ENCODE measurements around the gene SLC66A2.

Gene SLC66A2

DNA sequence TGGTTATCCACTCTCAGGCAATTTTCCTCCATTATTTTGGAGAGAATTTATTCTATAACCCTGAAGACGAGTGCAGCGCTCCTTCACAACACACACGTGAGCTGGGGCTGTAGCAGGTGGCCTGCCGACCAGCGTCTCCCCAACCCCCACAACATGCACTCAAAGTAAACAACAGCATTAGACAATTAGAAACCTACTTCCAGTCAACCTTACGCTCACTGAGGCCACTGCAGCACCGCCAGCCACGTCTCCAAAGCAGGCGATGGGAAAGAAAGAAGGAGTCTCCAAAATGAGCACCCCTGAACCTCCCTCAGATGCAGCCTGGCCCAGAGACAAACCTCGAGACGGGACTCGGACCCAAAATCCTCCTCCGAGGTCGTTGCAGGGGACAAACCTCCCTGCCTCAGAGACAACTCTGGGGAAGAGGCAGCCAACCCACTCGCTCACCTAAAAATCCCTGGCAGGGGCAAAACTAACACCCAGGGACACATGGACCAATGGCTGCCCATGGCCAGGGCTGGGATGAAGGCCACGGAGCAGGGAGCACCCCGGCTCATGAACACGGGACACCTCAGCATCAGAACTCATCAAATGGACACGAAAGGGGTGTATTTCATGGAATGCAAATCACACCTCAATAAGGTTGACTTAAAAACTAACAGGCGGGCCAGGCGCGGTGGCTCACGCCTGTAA is 2.6 kb downstream of the SLC66A2 start:
- TF ChIP-seq SPI1 (IDR thresholded peaks at IDR 0.05; ENCODE audit: borderline replicate concordance, low read depth): no peak
- Histone ChIP-seq H3K27ac (replicated peaks) (peak overlapping the region; percentile 69), H3K4me3 (replicated peaks; ENCODE audit: insufficient read depth, low read length) (no peak overlapping the region), H3K27me3 (ENCODE audit: insufficient read depth, poor library complexity, severe bottlenecking) (no peaks in the 10 kb centered on the region)
- DNase-seq (ENCODE audit: low read depth in 1 of 2, low spot score in 1 of 2): no peak

DNA sequence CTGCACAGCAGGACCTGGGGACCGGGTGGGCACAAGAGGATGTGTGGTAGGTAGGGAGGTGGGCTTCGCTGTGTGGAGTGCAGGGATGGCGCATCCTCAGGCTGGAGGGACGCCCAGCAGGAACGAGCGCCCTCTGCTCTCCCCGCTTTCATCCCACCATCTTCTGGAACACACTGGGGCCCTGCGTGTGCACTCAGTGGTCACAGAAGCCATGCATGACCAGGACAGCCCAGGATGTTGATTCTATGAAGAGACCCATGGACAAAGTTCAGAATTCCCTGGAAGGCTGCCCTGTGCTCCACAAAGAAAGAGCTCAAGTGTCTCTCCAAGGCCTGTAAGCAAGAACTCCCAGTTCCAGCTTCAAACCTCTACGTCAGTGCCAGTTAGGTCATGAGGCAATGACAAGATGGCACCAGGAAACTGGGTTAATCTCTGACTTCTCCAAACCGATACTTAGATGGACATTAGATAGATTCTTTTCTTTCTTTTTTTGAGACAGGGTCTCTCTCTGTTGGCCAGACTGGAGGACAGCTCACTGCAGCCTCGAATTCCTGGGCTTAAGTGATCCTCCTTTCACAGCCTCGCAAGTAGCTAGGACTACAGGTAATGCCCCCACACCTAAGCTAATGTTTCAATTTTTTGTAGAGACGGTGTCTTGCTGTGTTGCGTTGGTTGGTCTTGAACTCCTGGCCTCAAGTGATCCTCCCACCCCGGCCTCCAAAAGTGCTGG is 3.4 kb downstream of the SLC66A2 start:
- TF ChIP-seq SPI1 (IDR thresholded peaks at IDR 0.05; ENCODE audit: borderline replicate concordance, low read depth): no peak
- TF ChIP-seq, protein P1, sequence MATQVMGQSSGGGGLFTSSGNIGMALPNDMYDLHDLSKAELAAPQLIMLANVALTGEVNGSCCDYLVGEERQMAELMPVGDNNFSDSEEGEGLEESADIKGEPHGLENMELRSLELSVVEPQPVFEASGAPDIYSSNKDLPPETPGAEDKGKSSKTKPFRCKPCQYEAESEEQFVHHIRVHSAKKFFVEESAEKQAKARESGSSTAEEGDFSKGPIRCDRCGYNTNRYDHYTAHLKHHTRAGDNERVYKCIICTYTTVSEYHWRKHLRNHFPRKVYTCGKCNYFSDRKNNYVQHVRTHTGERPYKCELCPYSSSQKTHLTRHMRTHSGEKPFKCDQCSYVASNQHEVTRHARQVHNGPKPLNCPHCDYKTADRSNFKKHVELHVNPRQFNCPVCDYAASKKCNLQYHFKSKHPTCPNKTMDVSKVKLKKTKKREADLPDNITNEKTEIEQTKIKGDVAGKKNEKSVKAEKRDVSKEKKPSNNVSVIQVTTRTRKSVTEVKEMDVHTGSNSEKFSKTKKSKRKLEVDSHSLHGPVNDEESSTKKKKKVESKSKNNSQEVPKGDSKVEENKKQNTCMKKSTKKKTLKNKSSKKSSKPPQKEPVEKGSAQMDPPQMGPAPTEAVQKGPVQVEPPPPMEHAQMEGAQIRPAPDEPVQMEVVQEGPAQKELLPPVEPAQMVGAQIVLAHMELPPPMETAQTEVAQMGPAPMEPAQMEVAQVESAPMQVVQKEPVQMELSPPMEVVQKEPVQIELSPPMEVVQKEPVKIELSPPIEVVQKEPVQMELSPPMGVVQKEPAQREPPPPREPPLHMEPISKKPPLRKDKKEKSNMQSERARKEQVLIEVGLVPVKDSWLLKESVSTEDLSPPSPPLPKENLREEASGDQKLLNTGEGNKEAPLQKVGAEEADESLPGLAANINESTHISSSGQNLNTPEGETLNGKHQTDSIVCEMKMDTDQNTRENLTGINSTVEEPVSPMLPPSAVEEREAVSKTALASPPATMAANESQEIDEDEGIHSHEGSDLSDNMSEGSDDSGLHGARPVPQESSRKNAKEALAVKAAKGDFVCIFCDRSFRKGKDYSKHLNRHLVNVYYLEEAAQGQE (IDR thresholded peaks at IDR 0.05; ENCODE audit: insufficient replicate concordance, low read depth): no peak
- TF ChIP-seq, protein P2, sequence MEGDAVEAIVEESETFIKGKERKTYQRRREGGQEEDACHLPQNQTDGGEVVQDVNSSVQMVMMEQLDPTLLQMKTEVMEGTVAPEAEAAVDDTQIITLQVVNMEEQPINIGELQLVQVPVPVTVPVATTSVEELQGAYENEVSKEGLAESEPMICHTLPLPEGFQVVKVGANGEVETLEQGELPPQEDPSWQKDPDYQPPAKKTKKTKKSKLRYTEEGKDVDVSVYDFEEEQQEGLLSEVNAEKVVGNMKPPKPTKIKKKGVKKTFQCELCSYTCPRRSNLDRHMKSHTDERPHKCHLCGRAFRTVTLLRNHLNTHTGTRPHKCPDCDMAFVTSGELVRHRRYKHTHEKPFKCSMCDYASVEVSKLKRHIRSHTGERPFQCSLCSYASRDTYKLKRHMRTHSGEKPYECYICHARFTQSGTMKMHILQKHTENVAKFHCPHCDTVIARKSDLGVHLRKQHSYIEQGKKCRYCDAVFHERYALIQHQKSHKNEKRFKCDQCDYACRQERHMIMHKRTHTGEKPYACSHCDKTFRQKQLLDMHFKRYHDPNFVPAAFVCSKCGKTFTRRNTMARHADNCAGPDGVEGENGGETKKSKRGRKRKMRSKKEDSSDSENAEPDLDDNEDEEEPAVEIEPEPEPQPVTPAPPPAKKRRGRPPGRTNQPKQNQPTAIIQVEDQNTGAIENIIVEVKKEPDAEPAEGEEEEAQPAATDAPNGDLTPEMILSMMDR (IDR thresholded peaks at IDR 0.05; ENCODE audit: insufficient read depth, low read length): no peak
- no peak for TF ChIP-seq POLR2AphosphoS5 (IDR thresholded peaks at IDR 0.05; ENCODE audit: low read depth)
- TF ChIP-seq GABPA (IDR thresholded peaks at IDR 0.05; ENCODE audit: low read depth): no peak
- no peaks in the 10 kb centered on the region for H3K27me3 ChIP-seq (ENCODE audit: insufficient read depth, poor library complexity, severe bottlenecking)
- no peak overlapping the region for H3K4me3 ChIP-seq (replicated peaks; ENCODE audit: insufficient read depth, low read length)
- no peak for DNase-seq (ENCODE audit: low read depth in 1 of 2, low spot score in 1 of 2)
- peak overlapping the region; percentile 69; the same call in 1 of the 2 replicates for H3K27ac ChIP-seq (replicated peaks)

DNA sequence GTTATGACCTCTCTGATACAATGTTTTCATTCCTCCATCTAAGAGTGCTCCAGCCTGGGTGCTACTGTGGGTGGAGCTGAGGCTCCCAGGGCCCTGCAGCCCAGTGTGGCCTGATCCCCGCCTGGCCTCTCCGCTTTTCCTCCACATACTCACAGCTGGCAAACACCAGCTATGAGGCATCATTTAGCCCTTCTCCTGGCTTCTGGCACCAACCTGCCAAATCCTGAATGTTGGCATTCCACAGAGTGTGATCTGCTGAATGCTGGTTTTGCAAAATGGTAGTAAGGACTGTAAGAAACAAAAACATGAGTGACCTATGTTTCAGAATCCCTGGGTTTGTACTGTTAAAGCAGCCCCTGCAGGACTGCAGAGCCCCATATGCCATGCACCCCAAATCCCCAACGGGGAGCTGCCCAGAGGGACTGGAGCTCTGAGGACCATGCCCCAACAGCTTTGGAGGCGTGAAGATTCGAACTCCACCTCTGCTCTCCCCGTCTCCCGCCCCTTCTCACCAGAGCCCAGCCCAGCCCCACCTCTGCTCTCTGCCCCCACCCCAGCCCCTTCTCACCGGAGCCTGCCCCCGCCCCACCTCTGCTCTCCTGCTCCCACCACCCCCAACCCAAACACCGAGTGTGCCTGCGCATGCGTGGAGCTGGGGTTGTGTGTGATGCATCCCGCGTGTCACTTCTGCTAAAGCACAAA is 4.2 kb downstream of the SLC66A2 start:
- Histone ChIP-seq H3K4me3 (replicated peaks; ENCODE audit: insufficient read depth, low read length) (no peak overlapping the region), H3K27ac (replicated peaks) (no peak overlapping the region), H3K27me3 (ENCODE audit: insufficient read depth, poor library complexity, severe bottlenecking) (no peaks in the 10 kb centered on the region)
- no peak for DNase-seq (ENCODE audit: low read depth in 1 of 2, low spot score in 1 of 2)
- TF ChIP-seq, protein P2 (IDR thresholded peaks at IDR 0.05; ENCODE audit: insufficient read depth, low read length): no peak
- TF ChIP-seq, protein P1 (IDR thresholded peaks at IDR 0.05; ENCODE audit: insufficient replicate concordance, low read depth): no peak
- TF ChIP-seq GABPA (IDR thresholded peaks at IDR 0.05; ENCODE audit: low read depth) (no peak), SPI1 (IDR thresholded peaks at IDR 0.05; ENCODE audit: borderline replicate concordance, low read depth) (no peak), POLR2AphosphoS5 (IDR thresholded peaks at IDR 0.05; ENCODE audit: low read depth) (no peak)
